Measurements from ENCODE around the gene CASTOR2.
"Not testable (repeated sequence)": the region's sequence is repeated elsewhere in the genome, so short reads cannot be mapped to it uniquely, and the experiment has no call there.

The CASTOR2 gene

DNA sequence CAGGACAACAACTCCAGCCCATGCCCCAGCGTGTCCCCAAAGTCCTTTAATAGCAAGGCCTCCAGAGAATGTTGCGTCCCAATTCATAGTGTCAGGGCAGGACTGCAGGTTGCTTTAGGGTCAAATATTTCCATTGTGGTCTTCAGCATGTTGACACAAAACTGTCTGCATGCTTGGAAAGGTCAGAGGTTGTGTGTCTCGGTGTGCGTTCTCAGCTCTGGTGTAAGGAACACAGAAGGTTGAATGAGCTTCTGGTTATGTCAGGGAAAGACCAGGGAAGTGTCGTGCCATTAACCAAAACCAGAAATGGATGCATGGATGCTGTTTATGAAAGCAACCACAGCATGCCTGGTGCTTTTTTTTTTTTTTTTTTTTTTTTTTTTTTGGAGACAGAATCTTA is 31.9 kb downstream of the CASTOR2 start:
- not testable (repeated sequence) for DNase-seq

- DNase-seq = not testable (repeated sequence)
Measured at GRCh38 chr7:74997811-74998210, 33.3 kb downstream of the CASTOR2 start.

- DNase-seq = not testable (repeated sequence)
Measured at GRCh38 chr7:75001356-75001755, 36.9 kb downstream of the CASTOR2 start.

- DNase-seq = no peak
Measured at GRCh38 chr7:75010036-75010435, 45.5 kb downstream of the CASTOR2 start.

GRCh38 chr7:75017832-75018231 is 53.3 kb downstream of the CASTOR2 start:
- no peak for DNase-seq

- no peak for DNase-seq
Measured at GRCh38 chr7:75018570-75019364, 54.3 kb downstream of the CASTOR2 start.

GRCh38 chr7:75019800-75020199 is 55.3 kb downstream of the CASTOR2 start:
- no peak for DNase-seq

- no peak for DNase-seq
Measured at GRCh38 chr7:75024922-75025321, 60.4 kb downstream of the CASTOR2 start.

DNA sequence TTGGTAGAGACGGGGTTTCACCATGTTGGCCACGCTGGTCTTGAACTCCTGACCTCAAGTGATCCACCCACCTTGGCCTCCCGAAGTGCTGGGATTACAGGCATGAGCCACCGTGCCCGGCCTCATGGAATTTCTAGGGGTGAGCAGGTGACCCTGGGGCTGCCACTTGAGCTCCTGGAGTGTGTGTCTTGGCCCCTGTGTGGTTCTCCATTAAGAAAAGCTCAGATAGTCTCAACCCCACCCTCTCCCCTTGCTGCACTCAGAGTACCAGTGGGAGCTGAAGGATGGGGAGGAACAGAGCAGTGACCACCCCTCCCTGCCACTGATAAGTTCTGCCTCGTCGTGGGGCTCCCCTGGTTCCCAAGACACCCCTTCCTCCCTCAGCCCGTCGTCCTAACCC is 63.8 kb downstream of the CASTOR2 start:
- DNase-seq = no peak

- DNase-seq = no peak
Measured at GRCh38 chr7:75033064-75033463, 68.6 kb downstream of the CASTOR2 start.

DNA sequence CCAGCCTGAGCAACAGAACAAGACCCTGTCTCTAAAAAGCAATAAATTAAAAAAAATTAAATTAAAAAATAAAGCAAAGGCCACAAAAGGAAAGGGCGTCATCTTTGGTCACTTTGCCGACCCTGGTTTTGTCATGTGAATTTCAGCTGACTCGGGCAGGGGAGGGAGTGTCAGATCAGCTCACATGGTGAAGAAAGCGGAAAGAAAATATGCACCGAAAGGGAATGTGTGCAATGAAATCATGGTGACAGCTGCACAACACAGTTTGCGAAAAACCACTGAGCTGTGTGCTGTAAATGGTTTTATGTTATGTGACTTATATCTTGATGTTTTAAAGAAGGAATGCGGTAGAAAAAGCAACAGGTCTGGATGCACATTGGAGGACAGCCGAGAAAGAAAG is 69.3 kb downstream of the CASTOR2 start:
- DNase-seq = no peak

GRCh38 chr7:75038508-75038907 is 74.0 kb downstream of the CASTOR2 start:
- no peak for DNase-seq

DNA sequence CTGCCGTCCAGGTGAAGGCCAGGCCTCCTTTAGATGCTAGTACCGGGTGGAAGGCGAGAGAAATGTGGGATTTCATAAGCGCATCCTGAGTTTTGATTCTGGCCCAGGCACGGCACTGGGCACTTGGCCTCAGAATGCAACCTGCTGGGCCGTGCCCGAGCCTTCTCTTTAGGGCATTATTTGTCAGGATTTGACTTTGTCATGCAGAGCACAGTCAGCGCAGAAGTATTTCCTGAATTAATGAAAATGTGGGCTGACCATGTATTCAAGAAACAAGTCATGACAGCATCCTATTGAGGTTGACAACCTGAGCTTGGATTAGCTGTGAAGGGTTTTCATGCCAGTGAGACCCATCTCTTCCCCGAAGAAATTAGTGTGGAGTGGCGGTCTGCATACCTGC is 74.7 kb downstream of the CASTOR2 start:
- no peak for DNase-seq

DNA sequence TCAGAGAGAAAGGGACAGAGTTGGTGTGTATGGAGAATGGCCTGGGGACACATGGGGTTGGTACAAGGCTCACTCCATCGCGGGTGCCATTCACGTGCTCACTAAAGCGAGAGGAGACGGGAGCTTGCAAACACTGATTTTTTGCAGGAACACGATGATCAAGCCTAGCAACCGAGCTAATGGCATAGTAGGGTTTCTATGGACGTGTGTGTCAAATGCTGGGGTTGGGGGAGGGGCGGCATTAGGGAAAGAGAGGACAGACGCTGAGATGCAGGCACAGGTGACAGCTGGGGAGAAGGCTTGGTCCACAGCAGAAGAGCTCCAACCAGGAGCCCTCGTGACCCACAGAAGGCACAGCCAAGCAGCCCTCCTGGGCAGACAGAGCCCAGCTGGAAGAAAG is 75.2 kb downstream of the CASTOR2 start:
- no peak for DNase-seq

GRCh38 chr7:75040512-75040911 is 76.0 kb downstream of the CASTOR2 start:
- DNase-seq = no peak

DNA sequence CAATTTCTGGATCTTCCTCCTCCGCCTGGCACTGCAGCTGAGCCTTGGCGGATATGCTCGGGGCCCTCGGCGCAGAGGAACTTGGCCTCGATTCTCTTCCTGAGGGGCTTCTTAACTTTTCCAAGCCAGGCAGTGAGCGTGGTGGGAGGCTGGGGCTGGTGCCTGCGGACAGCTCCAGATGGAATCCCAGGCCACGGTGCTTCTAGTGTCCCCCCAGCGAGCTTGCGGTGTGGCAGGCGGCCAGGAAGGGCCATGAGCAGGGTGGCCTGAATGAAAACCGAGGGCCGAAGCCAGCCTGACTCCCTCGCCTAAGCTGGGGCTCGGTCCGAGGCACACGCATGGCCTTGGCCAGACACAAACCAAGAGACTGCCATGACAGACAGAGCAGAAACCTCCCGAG is 77.8 kb downstream of the CASTOR2 start:
- no peak for DNase-seq

- no peak for DNase-seq
Measured at GRCh38 chr7:75042831-75043703, 78.6 kb downstream of the CASTOR2 start.

GRCh38 chr7:75045881-75046280 is 81.4 kb downstream of the CASTOR2 start:
- no peak for DNase-seq

- no peak for DNase-seq
Measured at GRCh38 chr7:75048435-75049379, 84.2 kb downstream of the CASTOR2 start.

- DNase-seq = no peak
Measured at GRCh38 chr7:75049817-75050216, 85.3 kb downstream of the CASTOR2 start.

DNA sequence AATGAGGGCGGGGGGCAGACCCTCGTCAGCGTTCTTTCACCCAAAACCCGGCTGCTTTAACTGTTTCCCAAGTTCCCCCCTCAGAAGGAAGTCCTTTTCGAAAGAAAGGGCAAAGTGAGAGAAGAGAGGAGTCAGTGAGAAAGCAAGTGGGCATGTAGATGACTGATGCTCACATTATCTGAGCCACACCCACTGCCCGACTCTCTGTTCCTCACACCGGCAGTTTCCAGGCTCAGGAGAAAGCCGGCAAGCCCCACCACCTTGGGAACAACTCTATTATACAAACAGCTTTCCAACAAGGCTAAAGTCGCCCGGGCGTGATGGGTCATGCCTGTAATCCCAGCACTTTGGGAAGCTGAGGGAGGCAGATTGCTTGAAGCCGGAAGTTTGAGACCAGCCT is 86.0 kb downstream of the CASTOR2 start:
- no peak for DNase-seq

DNA sequence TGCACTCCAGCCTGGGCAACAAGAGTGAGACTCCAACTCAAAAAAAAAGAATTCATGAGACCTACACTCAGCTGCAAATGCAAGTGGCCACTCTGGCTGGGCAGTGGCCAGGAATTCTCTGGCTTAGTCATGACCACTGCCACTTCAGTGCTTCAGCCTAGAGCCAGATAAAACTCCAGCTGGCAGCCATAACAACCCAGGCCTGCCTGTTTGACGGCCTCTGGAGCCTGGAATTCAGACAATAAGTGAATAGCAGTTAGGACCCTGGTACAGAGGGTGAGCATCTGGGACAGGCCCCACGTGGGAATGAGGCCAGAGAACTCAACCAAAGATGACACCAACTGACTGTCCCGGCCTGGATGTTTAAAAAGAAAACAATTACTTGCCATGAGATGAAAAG is 90.2 kb downstream of the CASTOR2 start:
- DNase-seq = no peak

- DNase-seq = no peak
Measured at GRCh38 chr7:75055155-75055554, 90.7 kb downstream of the CASTOR2 start.

All from stimulated activated CD4-positive, alpha-beta T cell treated with anti-CD3 and anti-CD28 coated beads, Interleukin-1b, Interleukin-23, amount 100 ng/mL, for 48 hours (primary cell).